Measurements from ENCODE around the gene L3MBTL4.

L3MBTL4 gene

DNA sequence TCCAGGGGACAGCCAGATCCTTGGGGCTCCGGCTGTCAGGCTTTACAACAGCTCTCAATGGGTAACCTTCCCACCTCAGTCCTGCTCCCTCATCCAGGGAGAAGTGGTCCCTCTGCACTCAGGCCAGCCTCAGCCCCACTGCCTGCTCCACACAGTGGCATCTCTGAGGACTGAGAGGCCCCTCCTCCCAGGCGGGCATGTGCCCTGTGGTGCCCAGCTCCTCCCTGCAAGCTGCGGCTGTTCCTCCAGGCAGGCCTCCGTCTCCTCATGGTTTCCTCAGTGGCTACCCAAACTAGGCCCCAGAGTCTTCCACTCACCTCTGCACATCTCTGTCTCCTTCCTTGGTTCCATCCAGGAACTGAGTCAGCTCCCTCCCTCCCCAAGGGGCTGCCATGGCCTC lies 437.7 kb downstream of the L3MBTL4 start:
- Mint-ChIP-seq H3K27me3 (no peaks in the 10 kb centered on the region), H3K36me3 (ENCODE audit: low read depth) (no peaks in the 10 kb centered on the region), H3K9me3 (no peaks in the 10 kb centered on the region), H3K4me3 (no peak overlapping the region), H3K4me1 (ENCODE audit: low read depth) (peaks cover 19% of the 10 kb centered on the region), H3K27ac (no peak overlapping the region)
- intact Hi-C loops (cut with micrococcal nuclease), result no loop called here

DNA sequence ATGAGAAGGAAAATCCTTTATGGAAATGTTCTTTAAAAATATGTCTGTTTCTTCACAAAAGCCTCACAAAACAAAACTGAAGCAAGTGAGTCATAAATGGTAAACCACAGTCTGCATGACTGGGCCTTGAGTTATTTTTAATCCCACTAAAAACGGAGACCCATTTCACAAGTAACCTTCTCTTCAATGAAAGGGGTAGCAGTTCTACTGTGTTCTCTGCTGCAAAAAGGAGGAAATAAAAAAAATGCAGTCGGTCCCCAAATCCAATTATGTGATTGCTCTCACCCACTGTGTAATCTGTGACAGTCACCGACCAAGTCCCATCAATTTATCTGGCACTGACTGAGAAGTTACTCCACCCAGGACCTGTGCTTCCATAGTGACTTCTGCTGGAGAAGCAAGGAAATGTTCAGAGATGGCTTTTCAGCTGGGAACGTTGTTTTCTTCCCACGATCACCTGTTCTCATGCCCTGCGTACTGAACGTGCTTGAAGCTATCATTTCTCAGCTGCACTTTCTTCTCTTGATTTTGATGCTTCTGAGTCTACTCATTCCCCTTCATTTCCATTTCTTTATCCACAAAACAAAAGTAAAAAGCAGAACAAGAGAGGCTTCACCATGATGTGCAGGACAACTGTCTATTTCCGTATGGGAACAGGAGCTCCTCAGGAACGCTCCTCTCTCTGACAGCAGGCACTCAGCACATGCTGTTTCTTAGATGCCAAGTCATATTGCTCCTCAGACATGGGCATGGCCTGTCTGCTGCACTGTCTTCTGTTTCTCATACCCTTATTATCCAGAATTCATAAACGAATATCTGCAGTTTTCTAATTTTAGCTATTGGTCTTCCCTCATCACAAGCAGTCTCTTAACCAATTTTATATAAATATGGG lies 439.4 kb downstream of the L3MBTL4 start:
- Mint-ChIP-seq H3K4me1 (ENCODE audit: low read depth) (peaks cover 19% of the 10 kb centered on the region), H3K4me3 (no peak overlapping the region), H3K27me3 (no peaks in the 10 kb centered on the region), H3K36me3 (ENCODE audit: low read depth) (no peaks in the 10 kb centered on the region), H3K27ac (no peak overlapping the region), H3K9me3 (no peaks in the 10 kb centered on the region)
- intact Hi-C loops (cut with micrococcal nuclease), result no loop called here

DNA sequence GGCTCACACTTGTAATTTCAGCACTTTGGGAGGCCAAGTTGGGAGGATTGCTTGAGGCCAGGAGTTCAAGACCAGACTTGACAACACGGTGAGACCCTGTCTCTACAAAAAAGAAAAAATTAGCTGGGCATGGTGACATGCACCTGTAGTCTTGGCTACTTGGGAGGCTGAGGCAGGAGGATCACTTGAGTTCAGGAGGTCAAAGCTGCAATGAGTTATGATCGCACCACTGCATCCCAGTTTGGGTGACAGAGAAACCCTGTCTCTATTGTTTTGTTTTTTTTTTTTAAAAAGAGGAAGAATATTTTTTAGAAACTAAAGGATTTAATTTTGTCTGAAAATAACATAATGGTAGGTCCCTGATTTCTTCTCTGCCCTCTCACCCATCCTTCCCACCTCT lies 440.0 kb downstream of the L3MBTL4 start:
- H3K27ac Mint-ChIP-seq, result no peak overlapping the region
- H3K27me3 Mint-ChIP-seq, result no peaks in the 10 kb centered on the region
- intact Hi-C loops (cut with micrococcal nuclease), result no loop called here
- peaks cover 19% of the 10 kb centered on the region for H3K4me1 Mint-ChIP-seq (ENCODE audit: low read depth)
- H3K4me3 Mint-ChIP-seq, result no peak overlapping the region
- H3K36me3 Mint-ChIP-seq (ENCODE audit: low read depth), result no peaks in the 10 kb centered on the region
- no peaks in the 10 kb centered on the region for H3K9me3 Mint-ChIP-seq

DNA sequence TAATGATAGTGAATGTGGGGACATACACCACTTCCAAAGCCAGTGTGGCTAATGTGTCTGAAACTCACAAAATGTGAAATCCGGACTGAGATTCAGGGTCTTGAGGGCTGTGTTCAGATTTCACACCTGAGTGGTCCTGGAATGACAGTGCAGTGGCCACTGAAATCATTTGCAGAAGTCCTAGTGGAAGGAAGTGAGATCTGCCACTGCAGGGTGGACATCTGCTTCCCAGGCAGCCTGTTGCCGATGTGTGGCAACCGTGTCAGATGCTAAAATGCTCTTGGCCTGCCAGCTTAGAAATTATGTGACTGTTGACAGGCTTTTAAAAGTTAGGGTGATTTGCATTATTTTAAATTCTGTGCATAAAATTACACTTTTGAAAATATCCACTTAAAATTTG lies 441.6 kb downstream of the L3MBTL4 start:
- Mint-ChIP-seq H3K4me1 (ENCODE audit: low read depth) (peaks cover 19% of the 10 kb centered on the region), H3K36me3 (ENCODE audit: low read depth) (no peaks in the 10 kb centered on the region), H3K27ac (no peak overlapping the region), H3K27me3 (no peaks in the 10 kb centered on the region), H3K4me3 (no peak overlapping the region), H3K9me3 (no peaks in the 10 kb centered on the region)
- intact Hi-C loops (cut with micrococcal nuclease), result no loop called here

DNA sequence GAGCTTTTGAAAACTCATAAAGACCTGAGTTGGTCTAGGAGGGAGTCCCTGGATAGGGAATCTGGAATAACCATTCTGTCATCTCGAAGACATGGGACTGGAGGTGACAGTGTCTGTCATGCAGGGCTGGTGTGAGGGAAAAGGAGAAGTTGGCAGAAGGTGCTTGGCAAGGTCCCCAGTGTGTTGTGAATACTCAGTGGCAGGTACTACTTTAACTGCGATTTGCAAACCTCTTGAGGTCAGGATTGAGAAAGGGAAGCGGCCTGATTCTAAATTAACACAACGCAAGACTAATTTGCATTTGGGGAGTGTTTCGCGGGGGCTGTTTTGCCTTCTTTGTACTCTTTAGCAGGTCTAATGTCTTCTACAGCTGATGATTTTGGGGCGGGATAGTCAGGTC lies 442.4 kb downstream of the L3MBTL4 start:
- intact Hi-C loops (cut with micrococcal nuclease), result no loop called here
- H3K4me3 Mint-ChIP-seq, result no peak overlapping the region
- no peaks in the 10 kb centered on the region for H3K9me3 Mint-ChIP-seq
- peaks cover 19% of the 10 kb centered on the region for H3K4me1 Mint-ChIP-seq (ENCODE audit: low read depth)
- no peak overlapping the region for H3K27ac Mint-ChIP-seq
- no peaks in the 10 kb centered on the region for H3K36me3 Mint-ChIP-seq (ENCODE audit: low read depth)
- no peaks in the 10 kb centered on the region for H3K27me3 Mint-ChIP-seq

DNA sequence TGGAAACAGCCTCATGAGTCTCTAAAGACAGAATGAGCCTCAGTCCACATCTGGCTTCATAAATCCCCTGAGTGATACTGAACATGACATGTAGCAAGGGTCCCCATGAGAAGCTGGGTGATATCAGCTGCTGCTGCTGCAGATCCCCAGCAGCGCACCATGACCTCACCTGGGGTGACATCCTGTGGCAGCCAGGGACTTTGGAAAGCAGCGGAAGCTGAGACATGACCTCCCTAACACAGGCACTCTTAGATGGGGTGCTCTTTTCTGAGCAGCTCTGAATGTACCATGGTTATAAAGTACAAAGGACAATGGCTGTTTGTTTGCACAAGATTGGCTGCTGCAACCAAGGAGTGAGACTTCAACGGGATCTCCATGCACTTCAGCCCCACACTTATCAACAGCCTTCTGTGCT lies 444.7 kb downstream of the L3MBTL4 start:
- Mint-ChIP-seq H3K27me3 (no peaks in the 10 kb centered on the region), H3K9me3 (no peaks in the 10 kb centered on the region), H3K4me3 (no peak overlapping the region), H3K27ac (no peak overlapping the region), H3K36me3 (ENCODE audit: low read depth) (no peaks in the 10 kb centered on the region), H3K4me1 (ENCODE audit: low read depth) (peaks cover 9% of the 10 kb centered on the region)
- intact Hi-C loops (cut with micrococcal nuclease), result no loop called here

DNA sequence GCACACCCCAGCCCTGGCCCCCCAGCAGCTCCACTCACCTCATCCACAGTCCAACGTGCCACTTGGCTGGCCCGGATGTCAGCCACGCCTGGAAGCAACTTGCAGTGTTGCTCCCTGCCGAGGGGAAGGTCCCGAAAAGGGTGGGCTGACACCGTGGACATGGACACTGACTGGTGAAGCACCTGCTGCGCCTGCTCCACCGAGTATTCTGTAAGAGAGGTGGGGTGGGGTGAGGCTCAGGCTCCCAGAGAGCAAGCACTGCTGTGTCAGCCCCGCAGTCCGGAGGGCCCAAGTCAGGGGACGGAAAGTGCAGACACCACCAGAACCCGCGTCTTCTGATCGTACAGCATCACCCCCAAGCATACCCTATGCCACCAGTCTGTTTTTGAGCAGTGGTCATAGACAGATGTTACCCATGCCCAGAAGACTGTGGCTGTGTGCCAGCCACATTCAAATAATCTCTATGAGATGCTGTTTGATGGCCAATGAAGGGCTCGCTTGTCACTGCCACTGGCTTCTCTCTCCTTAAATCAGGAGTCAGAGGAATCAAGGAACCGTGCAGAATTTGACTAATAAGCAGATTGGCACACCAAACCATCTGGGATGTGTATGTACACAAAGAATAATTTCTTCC lies 445.2 kb downstream of the L3MBTL4 start:
- no peak overlapping the region for H3K27ac Mint-ChIP-seq
- no peaks in the 10 kb centered on the region for H3K36me3 Mint-ChIP-seq (ENCODE audit: low read depth)
- H3K4me3 Mint-ChIP-seq, result no peak overlapping the region
- no peaks in the 10 kb centered on the region for H3K27me3 Mint-ChIP-seq
- no peaks in the 10 kb centered on the region for H3K9me3 Mint-ChIP-seq
- intact Hi-C loops (cut with micrococcal nuclease), result no loop called here
- H3K4me1 Mint-ChIP-seq (ENCODE audit: low read depth), result peaks cover 4% of the 10 kb centered on the region

DNA sequence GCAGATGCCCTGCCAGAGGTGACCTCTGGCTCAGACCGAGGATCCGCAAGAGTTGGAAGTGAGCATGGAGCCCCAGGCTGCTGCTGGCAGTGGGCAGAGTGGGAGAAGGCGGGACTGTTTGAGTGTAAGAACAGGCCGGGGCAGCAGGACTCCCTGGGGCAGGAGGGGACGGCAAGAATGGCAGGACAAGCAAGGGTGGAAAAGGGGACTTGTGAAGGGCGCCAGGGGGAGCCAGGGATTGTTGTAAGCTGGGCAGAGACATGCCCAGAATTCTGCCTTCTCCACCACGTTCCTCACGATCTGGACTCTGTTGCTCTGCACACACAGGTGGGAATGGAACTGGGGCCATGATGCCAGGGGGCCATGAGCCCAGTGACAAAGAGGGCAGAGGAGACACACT lies 447.0 kb downstream of the L3MBTL4 start:
- no peak overlapping the region for H3K4me3 Mint-ChIP-seq

DNA sequence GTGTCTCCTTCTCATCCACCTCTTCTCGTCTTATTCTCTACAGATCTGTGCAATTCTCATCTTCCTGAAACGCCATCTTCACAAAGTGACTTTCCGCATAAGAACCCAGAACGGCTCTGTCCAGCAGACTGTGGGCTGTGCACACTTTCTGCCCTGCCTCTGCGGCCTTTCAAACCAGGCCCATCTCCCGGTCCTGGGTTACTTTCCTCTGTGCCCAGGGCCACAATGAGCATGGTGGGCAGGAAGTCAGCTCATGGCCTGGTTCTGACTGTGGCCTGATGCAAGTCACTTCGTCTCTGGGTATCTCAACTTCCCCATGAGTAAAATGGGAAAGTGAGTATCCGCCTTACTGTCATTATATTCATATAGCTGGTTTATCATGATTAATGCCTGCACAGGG lies 447.7 kb downstream of the L3MBTL4 start:
- Mint-ChIP-seq H3K9me3 (no peaks in the 10 kb centered on the region), H3K4me3 (no peak overlapping the region), H3K27me3 (no peaks in the 10 kb centered on the region), H3K27ac (no peak overlapping the region), H3K36me3 (ENCODE audit: low read depth) (no peaks in the 10 kb centered on the region), H3K4me1 (ENCODE audit: low read depth) (no peaks in the 10 kb centered on the region)
- intact Hi-C loops (cut with micrococcal nuclease), result no loop called here

More for the DNA sequence above, 447.0 kb downstream of the L3MBTL4 start:
- H3K4me1 Mint-ChIP-seq (ENCODE audit: low read depth), result no peaks in the 10 kb centered on the region
- H3K27ac Mint-ChIP-seq, result no peak overlapping the region
- intact Hi-C loops (cut with micrococcal nuclease), result no loop called here
- H3K9me3 Mint-ChIP-seq, result no peaks in the 10 kb centered on the region
- no peaks in the 10 kb centered on the region for H3K36me3 Mint-ChIP-seq (ENCODE audit: low read depth)
- H3K27me3 Mint-ChIP-seq, result no peaks in the 10 kb centered on the region

DNA sequence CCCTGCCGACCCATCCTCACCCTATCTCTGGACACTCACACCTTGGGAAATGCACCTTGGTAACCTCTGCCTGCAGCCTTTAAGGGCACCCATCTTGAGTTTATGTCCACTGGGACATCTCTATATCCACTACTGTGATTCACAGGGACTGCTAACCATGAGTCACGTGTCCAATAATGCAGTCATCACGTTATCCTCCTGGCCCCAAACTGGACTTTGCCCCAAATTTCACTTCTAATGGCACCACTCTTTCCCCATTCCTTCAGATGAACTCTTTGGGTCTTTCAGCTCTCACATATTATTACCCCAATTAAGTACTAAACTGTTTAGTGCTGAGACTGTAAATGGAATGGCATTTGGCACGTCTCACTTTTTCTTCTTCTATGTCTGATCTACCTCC lies 448.2 kb downstream of the L3MBTL4 start:
- intact Hi-C loops (cut with micrococcal nuclease), result no loop called here
- no peaks in the 10 kb centered on the region for H3K4me1 Mint-ChIP-seq (ENCODE audit: low read depth)
- no peak overlapping the region for H3K4me3 Mint-ChIP-seq
- no peaks in the 10 kb centered on the region for H3K27me3 Mint-ChIP-seq
- no peak overlapping the region for H3K27ac Mint-ChIP-seq
- H3K9me3 Mint-ChIP-seq, result no peaks in the 10 kb centered on the region
- H3K36me3 Mint-ChIP-seq (ENCODE audit: low read depth), result no peaks in the 10 kb centered on the region

DNA sequence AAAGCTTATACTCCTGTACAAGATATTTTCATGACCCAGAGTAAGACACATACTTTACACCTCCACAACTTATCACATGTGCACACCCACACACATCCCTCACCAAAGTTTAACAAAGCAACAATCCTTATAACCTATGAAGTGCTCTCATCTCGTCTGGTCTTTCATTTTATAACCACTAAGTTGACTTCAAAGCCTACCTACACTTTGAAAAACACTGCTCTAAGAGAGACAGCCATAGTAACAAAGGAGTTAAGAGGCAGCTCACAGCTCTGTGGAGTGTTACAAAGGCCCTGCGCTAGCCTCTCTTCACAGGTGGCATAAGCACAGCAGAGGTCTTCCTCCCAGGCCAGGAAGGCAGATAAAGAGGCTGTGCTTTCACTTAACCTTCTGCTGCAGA lies 449.7 kb downstream of the L3MBTL4 start:
- no peaks in the 10 kb centered on the region for H3K4me1 Mint-ChIP-seq (ENCODE audit: low read depth)
- H3K36me3 Mint-ChIP-seq (ENCODE audit: low read depth), result no peaks in the 10 kb centered on the region
- H3K27me3 Mint-ChIP-seq, result no peaks in the 10 kb centered on the region
- no peaks in the 10 kb centered on the region for H3K9me3 Mint-ChIP-seq
- no peak overlapping the region for H3K27ac Mint-ChIP-seq
- no peak overlapping the region for H3K4me3 Mint-ChIP-seq
- intact Hi-C loops (cut with micrococcal nuclease), result no loop called here

DNA sequence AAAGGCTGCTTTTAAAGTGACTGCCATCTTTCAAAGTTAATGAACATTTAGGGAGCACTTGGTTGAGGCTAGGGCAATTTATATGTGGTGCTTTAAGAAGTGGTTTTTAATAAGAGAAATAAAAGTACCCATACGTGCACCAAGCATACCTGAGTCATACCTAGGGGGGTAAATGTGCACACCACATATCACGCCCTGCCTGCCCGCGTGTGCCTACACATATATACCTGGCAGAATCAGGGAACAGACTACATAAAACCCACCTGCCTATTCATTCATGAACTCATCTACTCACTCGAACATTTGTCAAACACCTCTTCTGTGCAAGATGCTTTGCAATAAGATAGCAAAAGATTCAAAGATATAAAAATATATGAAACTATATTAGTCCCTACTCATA lies 450.1 kb downstream of the L3MBTL4 start:
- Mint-ChIP-seq H3K27ac (no peak overlapping the region), H3K27me3 (no peaks in the 10 kb centered on the region), H3K9me3 (no peaks in the 10 kb centered on the region), H3K4me3 (no peak overlapping the region), H3K36me3 (ENCODE audit: low read depth) (no peaks in the 10 kb centered on the region), H3K4me1 (ENCODE audit: low read depth) (no peaks in the 10 kb centered on the region)
- intact Hi-C loops (cut with micrococcal nuclease), result no loop called here

DNA sequence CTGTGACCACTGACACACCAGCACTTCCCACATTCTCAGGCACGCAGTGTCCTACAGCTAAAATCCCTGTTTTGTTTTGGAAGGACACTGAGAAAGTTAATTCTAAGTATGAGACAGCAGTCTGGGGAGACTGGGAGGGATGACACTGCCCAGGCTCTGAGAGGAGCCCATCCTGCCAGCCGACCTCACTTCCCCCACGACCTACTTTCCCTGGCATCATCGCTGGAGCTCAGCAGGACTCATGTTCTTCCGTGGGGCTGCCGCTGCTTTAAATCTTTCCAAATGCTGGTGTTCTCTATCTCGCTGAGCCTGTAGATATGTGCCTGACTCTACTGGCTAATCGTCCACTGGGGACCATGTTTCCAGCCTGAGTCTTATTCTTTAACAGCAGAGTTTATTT lies 450.6 kb downstream of the L3MBTL4 start:
- H3K27ac Mint-ChIP-seq, result no peak overlapping the region
- intact Hi-C loops (cut with micrococcal nuclease), result no loop called here
- H3K4me3 Mint-ChIP-seq, result no peak overlapping the region
- no peaks in the 10 kb centered on the region for H3K4me1 Mint-ChIP-seq (ENCODE audit: low read depth)
- H3K9me3 Mint-ChIP-seq, result no peaks in the 10 kb centered on the region
- H3K36me3 Mint-ChIP-seq (ENCODE audit: low read depth), result no peaks in the 10 kb centered on the region
- H3K27me3 Mint-ChIP-seq, result no peaks in the 10 kb centered on the region

DNA sequence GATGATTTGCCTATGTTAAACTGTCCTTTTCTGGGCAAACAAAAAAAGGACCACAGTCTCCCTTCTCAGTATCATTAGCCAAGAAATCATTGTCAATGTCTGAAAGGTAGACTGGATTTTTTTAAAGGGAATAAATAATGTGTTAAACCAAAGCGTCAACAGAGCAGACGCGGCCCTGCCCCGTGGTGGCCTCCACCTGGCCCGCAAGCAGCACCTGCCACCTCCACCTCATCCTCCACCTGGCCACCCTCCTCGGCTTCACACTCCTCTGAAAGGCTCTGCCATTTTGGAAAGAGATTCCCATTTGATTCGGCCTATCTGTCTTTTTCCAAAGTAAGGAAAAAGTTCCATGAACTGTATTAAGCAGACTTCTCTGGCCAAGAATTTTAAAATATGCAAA lies 451.4 kb downstream of the L3MBTL4 start:
- intact Hi-C loops (cut with micrococcal nuclease), result no loop called here
- H3K27ac Mint-ChIP-seq, result no peak overlapping the region
- no peaks in the 10 kb centered on the region for H3K9me3 Mint-ChIP-seq
- no peaks in the 10 kb centered on the region for H3K4me1 Mint-ChIP-seq (ENCODE audit: low read depth)
- H3K4me3 Mint-ChIP-seq, result no peak overlapping the region
- no peaks in the 10 kb centered on the region for H3K27me3 Mint-ChIP-seq
- H3K36me3 Mint-ChIP-seq (ENCODE audit: low read depth), result no peaks in the 10 kb centered on the region

DNA sequence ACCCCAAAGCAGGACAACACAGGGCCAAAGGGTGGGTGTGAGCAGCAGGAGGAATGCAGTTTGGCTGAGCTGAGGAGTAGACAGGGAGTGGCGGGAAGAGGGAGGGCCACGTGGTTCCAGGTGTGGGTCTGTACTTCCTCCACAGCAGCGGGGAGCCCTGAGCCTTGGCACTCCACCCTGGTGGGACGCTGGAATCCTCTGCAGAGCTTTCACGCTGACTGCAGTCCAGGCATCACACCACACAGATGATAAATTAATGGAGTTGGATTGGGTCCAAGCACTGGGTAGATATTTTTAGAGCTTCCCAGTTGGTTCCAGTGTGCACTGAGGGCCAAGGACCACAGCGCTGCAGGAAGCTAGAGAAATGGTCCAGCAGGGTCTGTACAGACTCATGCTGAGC lies 452.3 kb downstream of the L3MBTL4 start:
- H3K27ac Mint-ChIP-seq, result no peak overlapping the region
- H3K9me3 Mint-ChIP-seq, result no peaks in the 10 kb centered on the region
- no peaks in the 10 kb centered on the region for H3K36me3 Mint-ChIP-seq (ENCODE audit: low read depth)
- no peak overlapping the region for H3K4me3 Mint-ChIP-seq
- no peaks in the 10 kb centered on the region for H3K27me3 Mint-ChIP-seq
- intact Hi-C loops (cut with micrococcal nuclease), result no loop called here
- H3K4me1 Mint-ChIP-seq (ENCODE audit: low read depth), result no peaks in the 10 kb centered on the region
